Activated CD8-positive, alpha-beta memory T cell treated with anti-CD3 and anti-CD28 coated beads, Interleukin-2, amount 50 U/mL, for 24 hours (primary cell): ENCODE data around the gene ERFL.

ENCODE experiments used
- DNase-seq: peaks from one replicate; pipeline ENCODE4 v3.0.0-alpha.2; 2020; ENCODE audit errors: extremely low read depth

ERFL gene

GRCh38 chr19:41897820-41898219 lies 30.4 kb downstream of the ERFL start:
- no peak for DNase-seq

GRCh38 chr19:41897181-41897580 lies 31.1 kb downstream of the ERFL start:
- no peak for DNase-seq

- DNase-seq: no peak
Observed at GRCh38 chr19:41896581-41896942, 31.7 kb downstream of the ERFL start.

- no peak for DNase-seq
Observed at GRCh38 chr19:41895745-41896580, 32.3 kb downstream of the ERFL start.

GRCh38 chr19:41894350-41894749 lies 33.9 kb downstream of the ERFL start:
- no peak for DNase-seq

GRCh38 chr19:41893899-41894298 lies 34.4 kb downstream of the ERFL start:
- no peak for DNase-seq

- no peak for DNase-seq
Observed at GRCh38 chr19:41892173-41892902, 35.9 kb downstream of the ERFL start.

- DNase-seq: no peak
Observed at GRCh38 chr19:41890936-41891335, 37.3 kb downstream of the ERFL start.

GRCh38 chr19:41889896-41890295 lies 38.4 kb downstream of the ERFL start:
- no peak for DNase-seq

- DNase-seq: no peak
Observed at GRCh38 chr19:41888926-41889325, 39.3 kb downstream of the ERFL start.

- peak; percentile 72 for DNase-seq
Observed at GRCh38 chr19:41887711-41888382, 40.4 kb downstream of the ERFL start.

- no peak for DNase-seq
Observed at GRCh38 chr19:41886761-41887710, 41.2 kb downstream of the ERFL start.

GRCh38 chr19:41883821-41884733 lies 44.2 kb downstream of the ERFL start:
- peak; percentile 76 for DNase-seq

- no peak for DNase-seq
Observed at GRCh38 chr19:41883463-41883820, 44.8 kb downstream of the ERFL start.

- DNase-seq: no peak
Observed at GRCh38 chr19:41882568-41883462, 45.4 kb downstream of the ERFL start, which contains the start of gene ARHGEF1. ARHGEF1 (plus strand) TSS chr19:41883184; CDS start chr19:41888083, 4,899 bp downstream.

GRCh38 chr19:41880329-41880708 lies 47.9 kb downstream of the ERFL start:
- no peak for DNase-seq

GRCh38 chr19:41879670-41880328 lies 48.5 kb downstream of the ERFL start:
- DNase-seq: no peak

GRCh38 chr19:41879080-41879479 lies 49.2 kb downstream of the ERFL start:
- DNase-seq: no peak
